SK-N-SH (cell line): ENCODE data around the gene TFCP2. TPM values are rescaled to one million over a fixed set of nuclear protein-coding genes. Genes with fewer than 3 reads are reported as not detected.

ENCODE experiments used
- CTCF ChIA-PET: fragments of 300-600, 350-600 bp; formaldehyde crosslinking; extraction: SDS; loops from one replicate; lab custom pipeline; 2021; lab: Yijun Ruan, JAX
- POLR2A ChIA-PET: fragments of 350-600 bp; sonication (Branson Sonifier 250); formaldehyde crosslinking; extraction: SDS; loops from one replicate; lab custom pipeline; 2020; ENCODE audit warnings: antibody characterized with exemption, inconsistent platforms; lab: Yijun Ruan, JAX
- DNase-seq: peaks from one replicate; pipeline ENCODE4 v3.0.0; 2012
- H2AFZ ChIP-seq: fragments of 200-600 bp; sonication (generic); 2 replicates; pipeline ENCODE4 v1.8.1; 2016; ENCODE audit warnings: antibody characterized with exemption, mild to moderate bottlenecking, low read depth
- H3F3A ChIP-seq: fragments of 200-600 bp; sonication (generic); replicated peaks from 2 replicates; pipeline ENCODE3; 2016; ENCODE audit warnings: antibody characterized with exemption, mild to moderate bottlenecking; ENCODE audit not compliant: insufficient read depth
- H3K27ac ChIP-seq, 2 experiments: fragments of 200-500 bp in 1 of 2; fragments of 200-600 bp in 1 of 2; sonication (Bioruptor generic) in 1 of 2; sonication (generic), shearing (Covaris generic) in 1 of 2; 2 replicates each; pipeline versions ENCODE4 v1.5.1 to v1.6.1; 2014 to 2016; ENCODE audit warnings: low read depth in 2 of 2, inconsistent platforms in 1 of 2, low read length in 1 of 2, mild to moderate bottlenecking in 1 of 2, mixed read lengths in 1 of 2
- H3K27me3 ChIP-seq: fragments of 200-600 bp; sonication (generic), shearing (Covaris generic); 2 replicates; pipeline ENCODE4 v1.6.1; 2016; ENCODE audit warnings: mixed run types; ENCODE audit not compliant: insufficient read depth
- H3K36me3 ChIP-seq, 2 experiments: fragments of 200-500 bp in 1 of 2; fragments of 200-600 bp in 1 of 2; sonication (Bioruptor generic) in 1 of 2; sonication (generic) in 1 of 2; replicated peaks in 1 of 2; 2 replicates each; pipeline versions ENCODE3 to v1.5.1; 2014 to 2016; ENCODE audit warnings: low read length in 1 of 2, mild to moderate bottlenecking in 1 of 2; ENCODE audit not compliant: insufficient read depth in 2 of 2, control insufficient read depth in 1 of 2
- H3K4me1 ChIP-seq, 2 experiments: fragments of 200-500 bp in 1 of 2; fragments of 200-600 bp in 1 of 2; sonication (Bioruptor generic) in 1 of 2; sonication (generic), shearing (Covaris generic) in 1 of 2; 2 replicates each; pipeline versions ENCODE4 v1.5.1 to v1.6.1; 2014 to 2016; ENCODE audit warnings: low read depth in 1 of 2, low read length in 1 of 2, mixed run types in 1 of 2; ENCODE audit not compliant: insufficient read depth in 2 of 2, control insufficient read depth in 1 of 2
- H3K4me2 ChIP-seq: fragments of 200-600 bp; sonication (generic), shearing (Covaris generic); 2 replicates; pipeline ENCODE4 v1.6.1; 2017; ENCODE audit warnings: mixed run types
- H3K4me3 ChIP-seq, 2 experiments: fragments of 200-500 bp in 1 of 2; fragments of 200-600 bp in 1 of 2; sonication (Bioruptor generic) in 1 of 2; sonication (generic), shearing (Covaris generic) in 1 of 2; 2 replicates each; pipeline versions ENCODE4 v1.5.1 to v1.8.1; 2014 to 2016; ENCODE audit warnings: low read depth in 2 of 2, inconsistent platforms in 1 of 2, low read length in 1 of 2, mild to moderate bottlenecking in 1 of 2, mixed read lengths in 1 of 2, moderate library complexity in 1 of 2
- H3K79me2 ChIP-seq: fragments of 200-600 bp; sonication (generic); 2 replicates; pipeline ENCODE4 v1.8.1; 2017; ENCODE audit warnings: mild to moderate bottlenecking; ENCODE audit not compliant: insufficient read depth
- H3K9ac ChIP-seq: fragments of 200-600 bp; sonication (generic); 2 replicates; pipeline ENCODE4 v1.6.1; 2017; ENCODE audit warnings: mixed run types
- H3K9me2 ChIP-seq: fragments of 200-600 bp; sonication (generic); 2 replicates; pipeline ENCODE4 v1.6.1; 2017; ENCODE audit warnings: mixed run types
- H3K9me3 ChIP-seq: fragments of 200-600 bp; sonication (generic); 2 replicates; pipeline ENCODE4 v1.6.1; 2017; ENCODE audit warnings: mixed run types, mild to moderate bottlenecking, moderate library complexity
- H4K20me1 ChIP-seq: fragments of 200-600 bp; sonication (generic); 2 replicates; pipeline ENCODE4 v1.6.1; 2017; ENCODE audit warnings: mild to moderate bottlenecking, mixed run types; ENCODE audit not compliant: insufficient read depth
- CHD2 ChIP-seq: fragments of 150-350 bp; IDR thresholded peaks from 2 replicates; pipeline ENCODE4 v1.6.1; 2018; ENCODE audit warnings: low read length; ENCODE audit not compliant: partially characterized antibody
- CTCF ChIP-seq: fragments of 200-600 bp; sonication (generic); IDR thresholded peaks from 2 replicates; pipeline ENCODE4 v1.6.1; 2017; ENCODE audit warnings: antibody characterized with exemption, mild to moderate bottlenecking, moderate library complexity
- ELF1 ChIP-seq: IDR thresholded peaks from 2 replicates; pipeline ENCODE4 v1.4.0; 2012
- EP300 ChIP-seq, 2 experiments: IDR thresholded peaks; 2 replicates each; pipeline versions ENCODE4 v1.4.0 to v1.6.1; 2012; ENCODE audit warnings: borderline replicate concordance in 1 of 2, low read depth in 1 of 2, low read length in 1 of 2
- FOXJ3 ChIP-seq: sonication (generic); formaldehyde crosslinking; IDR thresholded peaks from 2 replicates; pipeline ENCODE4 v1.5.1; 2020; ENCODE audit warnings: mild to moderate bottlenecking, missing genetic modification reagents
- GABPA ChIP-seq: IDR thresholded peaks from 2 replicates; pipeline ENCODE4 v1.4.0; 2012; ENCODE audit warnings: low read depth, mild to moderate bottlenecking
- GATA2 ChIP-seq: sonication (generic); formaldehyde crosslinking; IDR thresholded peaks from 2 replicates; pipeline ENCODE4 v1.5.0; 2020; ENCODE audit warnings: mild to moderate bottlenecking, missing genetic modification reagents
- JUND ChIP-seq: IDR thresholded peaks from 2 replicates; pipeline ENCODE4 v1.4.0; 2012
- POLR2AphosphoS5 ChIP-seq: IDR thresholded peaks from 2 replicates; pipeline ENCODE4 v1.6.1; 2012; ENCODE audit warnings: low read depth, low read length
- RAD21 ChIP-seq: IDR thresholded peaks from 2 replicates; pipeline ENCODE4 v1.6.1; 2012; ENCODE audit warnings: mild to moderate bottlenecking, low read length
- RCOR1 ChIP-seq: fragments of 150-350 bp; IDR thresholded peaks from 2 replicates; pipeline ENCODE4 v1.6.1; 2017; ENCODE audit warnings: antibody characterized with exemption, low read length
- RFX5 ChIP-seq: IDR thresholded peaks from 2 replicates; pipeline ENCODE4 v1.6.1; 2012; ENCODE audit warnings: mild to moderate bottlenecking, improper control_type of control experiment, low read length
- RXRA ChIP-seq: IDR thresholded peaks from 2 replicates; pipeline ENCODE4 v1.4.0; 2012; ENCODE audit warnings: low read depth, mild to moderate bottlenecking, borderline replicate concordance
- SMC3 ChIP-seq: IDR thresholded peaks from 2 replicates; pipeline ENCODE4 v1.6.1; 2012; ENCODE audit warnings: low read depth, low read length, improper control_type of control experiment
- TAF1 ChIP-seq: IDR thresholded peaks from 2 replicates; pipeline ENCODE4 v1.6.1; 2012; ENCODE audit warnings: low read depth, mild to moderate bottlenecking, low read length, moderate library complexity, borderline replicate concordance
- TEAD4 ChIP-seq: IDR thresholded peaks from 2 replicates; pipeline ENCODE4 v1.4.0; 2012; ENCODE audit warnings: mild to moderate bottlenecking, borderline replicate concordance; ENCODE audit not compliant: insufficient read depth
- USF2 ChIP-seq: fragments of 150-350 bp; IDR thresholded peaks from 2 replicates; pipeline ENCODE4 v1.6.1; 2017; ENCODE audit warnings: antibody characterized with exemption, low read length, low read depth, borderline replicate concordance
- ZBTB33 ChIP-seq: IDR thresholded peaks from 2 replicates; pipeline ENCODE4 v1.4.0; 2012; ENCODE audit warnings: low read depth, borderline replicate concordance
- whole genome bisulfite sequencing: methylation state at CpG from one replicate; pipeline ENCODE4 v1.1.6; 2017; ENCODE audit warnings: low lambda C conversion rate; 5-methylcytosine and 5-hydroxymethylcytosine counted together
- polyA plus RNA-seq, 3 experiments: library from polyadenylated mRNA; depleted of rRNA; stranded (reverse); fragments of >200 nt; gene quantifications; 2 replicates each; pipeline ENCODE4 v1.2.3, GENCODE V29; 2012

The TFCP2 gene
- polyA plus RNA-seq, 1 of the 3 experiments (the other 2 are of a cell fraction): 18.1 TPM

GRCh38 chr12:51075390-51075789, 97.5 kb downstream of the TFCP2 start (continued):
- TF ChIP-seq CTCF (no peak), GATA2 (CRISPR knock-in tag) (no peak), TAF1 (no peak), EP300 (IDR thresholded peaks at IDR 0.05; ENCODE audit: borderline replicate concordance in 1 of 2, low read depth in 1 of 2, low read length in 1 of 2) (no peak)

GRCh38 chr12:51071663-51072062, 101.3 kb downstream of the TFCP2 start:
- no peak overlapping the region for H3K4me2 ChIP-seq
- no peak for DNase-seq
- no peaks in the 10 kb centered on the region for H3K4me1 ChIP-seq
- H3K9me3 ChIP-seq: no peaks in the 10 kb centered on the region
- peaks cover 23% of the 10 kb centered on the region for H4K20me1 ChIP-seq
- H3K9ac ChIP-seq: no peak overlapping the region
- POLR2A ChIA-PET: no interaction called here
- no peaks in the 10 kb centered on the region for H3K27me3 ChIP-seq
- H3K27ac ChIP-seq: no peak overlapping the region
- WGBS: 95% methylated on average over 2 of the region's 2 CpGs
- H2AFZ ChIP-seq: no peak overlapping the region
- no peaks in the 10 kb centered on the region for H3K9me2 ChIP-seq
- no peaks in the 10 kb centered on the region for H3F3A ChIP-seq
- H3K4me3 ChIP-seq: no peak overlapping the region
- no peak for TF ChIP-seq SMC3
- TF ChIP-seq RCOR1: no peak
- no peak for TF ChIP-seq ZBTB33
- TF ChIP-seq POLR2AphosphoS5: no peak
- TF ChIP-seq RXRA: no peak
- no peak for TF ChIP-seq RFX5
- TF ChIP-seq ELF1: no peak
- no peak for TF ChIP-seq JUND
- TF ChIP-seq GABPA: no peak
- TF ChIP-seq USF2: no peak
- TF ChIP-seq TEAD4: no peak
- TF ChIP-seq RAD21: no peak
- no peak for TF ChIP-seq CHD2
- no peak for TF ChIP-seq GATA2 (CRISPR knock-in tag)
- TF ChIP-seq FOXJ3 (CRISPR knock-in tag): no peak
- TF ChIP-seq, all 33 proteins: peak for 0
- H3K36me3 ChIP-seq: peaks cover 50 to 64% of the 10 kb centered on the region in 2 experiments
- CTCF ChIA-PET: no interaction called here
- peaks cover 41% of the 10 kb centered on the region for H3K79me2 ChIP-seq
